Activated CD8-positive, alpha-beta memory T cell treated with anti-CD3 and anti-CD28 coated beads, Interleukin-2, amount 10 ng/mL, durations not matched to agents 7 days and 5 days (primary cell): ENCODE results near the gene ANKRD13A. TPM values are rescaled to one million over a fixed set of nuclear protein-coding genes. Genes with fewer than 3 reads are reported as not detected.
"Not testable (repeated sequence)": the region's sequence is repeated elsewhere in the genome, so short reads cannot be mapped to it uniquely, and the experiment has no call there.

Experiments used
- ATAC-seq: fragments of 150-1000 bp; cut with Tn5 transposase; one replicate; pipeline ENCODE4 v1.10.0; 2021; ENCODE audit warnings: moderate library complexity
- CTCF ChIA-PET: fragments of 350-600 bp; sonication (Branson Sonifier 250); formaldehyde crosslinking; loops from one replicate; lab custom pipeline; 2021; ENCODE audit warnings: antibody characterized with exemption; lab: Charles Lee
- DNase-seq: peaks from one replicate; pipeline ENCODE4 v3.0.0-alpha.2; 2020
- H3K27ac Mint-ChIP-seq: one replicate; pipeline ENCODE4 v1.8.0; 2021; ENCODE audit warnings: mild to moderate bottlenecking, mixed read lengths
- H3K27me3 Mint-ChIP-seq: one replicate; pipeline ENCODE4 v1.8.0; 2021; ENCODE audit warnings: mixed read lengths
- H3K36me3 Mint-ChIP-seq: one replicate; pipeline ENCODE4 v1.8.0; 2021; ENCODE audit warnings: mild to moderate bottlenecking, mixed read lengths
- H3K4me1 Mint-ChIP-seq: one replicate; pipeline ENCODE4 v1.8.0; 2021; ENCODE audit warnings: mixed read lengths
- H3K4me3 Mint-ChIP-seq: one replicate; pipeline ENCODE4 v1.8.0; 2021; ENCODE audit warnings: mild to moderate bottlenecking, moderate library complexity, mixed read lengths
- H3K9me3 Mint-ChIP-seq: one replicate; pipeline ENCODE4 v1.8.0; 2022; ENCODE audit warnings: low read depth, mixed read lengths
- total RNA-seq, 2 experiments: library from RNA; stranded (reverse); gene quantifications; one replicate each; pipeline ENCODE4 v1.2.3, GENCODE V29; 2021

ANKRD13A gene
- total RNA-seq, 2 experiments from 2014 or later: 68.6 to 78.2 TPM

DNA sequence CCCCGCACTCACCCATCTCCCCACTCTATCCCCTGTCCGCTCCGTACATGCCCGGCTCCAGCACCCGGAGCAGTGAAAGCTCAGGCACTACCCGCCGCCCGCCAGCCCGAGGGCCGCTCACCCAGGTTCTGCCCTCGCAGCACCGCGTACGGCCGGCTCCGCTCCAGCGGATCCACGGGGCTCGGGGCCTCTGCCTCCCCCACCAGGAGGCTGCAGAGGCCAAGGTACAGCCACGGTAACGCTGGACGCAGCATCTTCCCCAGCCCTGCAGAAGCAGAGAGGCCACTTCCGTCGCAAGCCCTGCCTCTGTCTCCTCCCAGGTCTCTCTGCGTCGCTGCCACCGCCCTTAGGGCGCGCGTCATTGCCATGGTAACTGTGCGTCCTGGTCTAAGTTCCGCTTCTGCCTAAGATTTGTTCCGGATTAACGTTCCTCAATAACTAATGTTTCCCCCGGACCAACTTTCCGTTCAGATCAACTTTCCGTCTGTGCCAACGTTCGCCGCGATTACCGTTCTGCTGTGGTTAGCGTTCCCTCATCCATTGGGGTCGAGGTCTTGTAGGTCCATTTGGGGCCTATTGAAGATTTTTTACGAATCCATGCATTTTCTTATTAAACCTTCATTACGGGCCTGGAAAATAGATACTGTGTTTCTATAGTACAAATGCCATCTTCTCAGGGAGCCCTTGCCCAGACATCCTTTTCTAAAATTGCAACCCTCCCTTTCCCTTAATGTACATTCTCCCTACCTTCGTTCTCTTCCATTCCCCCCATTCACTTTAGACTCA, 49.2 kb downstream of the ANKRD13A start, which contains the start of gene C12orf76:
C12orf76 (minus strand) TSS at position 281 of the 786 bp plus-strand sequence; CDS start at position 254, 27 bp downstream.
- Mint-ChIP-seq H3K4me3 (peak within 1 kb of the TSS; percentile 89), H3K9me3 (no peaks in the 10 kb centered on the region), H3K27ac (peak within 1 kb of the TSS; percentile 90), H3K36me3 (peaks cover 2% of the 10 kb centered on the region), H3K27me3 (no peaks in the 10 kb centered on the region), H3K4me1 (peaks cover 39% of the 10 kb centered on the region)
- ATAC-seq: peak; percentile 99
- CTCF ChIA-PET: interaction anchor here (1.2 to 1.9 kb wide), 2 partner anchors 33 to 383 kb away, joined by 3 to 6 read pairs; no protein-coding TSS in a partner anchor
- peak; percentile 96 for DNase-seq

DNA sequence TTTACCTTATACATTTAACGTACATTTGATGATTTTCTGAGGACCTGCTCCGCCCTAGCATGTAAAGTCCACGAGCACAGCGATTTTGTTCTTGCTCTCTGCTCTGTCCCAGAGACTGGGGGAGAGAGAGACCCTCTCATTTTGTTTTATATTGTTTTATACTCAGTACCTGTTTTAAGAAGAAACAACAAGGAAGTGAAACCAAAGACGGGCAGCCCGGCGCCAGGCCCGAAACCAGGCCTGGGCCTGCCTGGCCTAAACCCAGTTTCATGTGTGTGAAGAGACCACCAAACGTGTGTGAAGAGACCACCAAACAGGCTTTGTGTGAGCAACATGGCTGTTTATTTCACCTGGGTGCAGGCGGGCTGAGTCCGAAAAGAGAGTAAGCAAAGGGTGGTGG, 49.8 kb downstream of the ANKRD13A start:
- H3K27me3 Mint-ChIP-seq, H3K9me3 Mint-ChIP-seq, H3K36me3 Mint-ChIP-seq, ATAC-seq, DNase-seq, CTCF ChIA-PET: not testable (repeated sequence)
- peaks cover 37% of the 10 kb centered on the region for H3K4me1 Mint-ChIP-seq
- H3K27ac Mint-ChIP-seq: peak overlapping the region; percentile 90
- peak overlapping the region; percentile 89 for H3K4me3 Mint-ChIP-seq

DNA sequence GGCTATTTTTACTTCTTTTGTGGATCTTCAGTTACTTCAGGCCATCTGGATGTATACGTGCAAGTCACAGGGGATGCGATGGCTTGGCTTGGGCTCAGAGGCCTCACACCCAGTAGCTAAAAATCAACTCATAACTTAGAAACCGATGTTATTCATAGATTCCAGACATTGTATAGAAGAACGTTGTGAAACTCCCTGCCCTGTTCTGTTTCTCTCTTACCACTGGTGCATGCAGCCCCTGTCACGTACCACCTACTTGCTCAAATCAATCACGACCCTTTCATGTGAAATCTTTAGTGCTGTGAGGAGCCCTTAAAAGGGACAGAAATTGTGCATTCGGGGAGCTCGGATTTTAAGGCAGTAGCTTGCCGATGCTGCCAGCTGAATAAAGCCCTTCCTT, 50.4 kb downstream of the ANKRD13A start:
- Mint-ChIP-seq H3K4me1 (peaks cover 39% of the 10 kb centered on the region), H3K4me3 (peak overlapping the region; percentile 89)
- H3K9me3 Mint-ChIP-seq, H3K27me3 Mint-ChIP-seq, H3K27ac Mint-ChIP-seq, ATAC-seq, H3K36me3 Mint-ChIP-seq, DNase-seq: not testable (repeated sequence)
- CTCF ChIA-PET: interaction anchor here (1.0 kb wide), 1 partner anchor 33 kb away, joined by 3 read pairs; no protein-coding TSS in a partner anchor

DNA sequence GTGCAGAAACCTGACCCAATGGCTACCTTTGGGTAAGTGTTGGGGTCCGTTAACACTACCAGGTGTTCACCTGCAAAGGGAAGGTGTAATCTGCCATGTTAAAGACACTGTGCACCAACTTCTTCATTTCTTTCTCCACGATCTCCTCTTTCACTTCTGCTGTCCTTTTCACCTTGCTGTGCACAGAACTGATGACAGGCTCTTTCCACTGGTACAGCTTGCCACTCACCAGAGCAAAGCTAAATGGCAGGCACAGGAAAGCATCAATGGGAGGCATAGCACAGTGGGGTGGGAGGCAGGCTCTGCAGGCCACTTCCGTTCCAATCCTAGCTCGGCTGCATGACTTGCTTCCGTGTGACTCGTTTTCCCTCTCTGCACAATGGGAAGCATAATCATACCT, 51.7 kb downstream of the ANKRD13A start:
- Mint-ChIP-seq H3K27me3 (no peaks in the 10 kb centered on the region), H3K36me3 (peaks cover 1% of the 10 kb centered on the region), H3K4me3 (no peak overlapping the region), H3K9me3 (no peaks in the 10 kb centered on the region), H3K4me1 (peaks cover 44% of the 10 kb centered on the region), H3K27ac (no peak overlapping the region)
- CTCF ChIA-PET: no interaction called here
- DNase-seq (no peak), ATAC-seq (no peak)

DNA sequence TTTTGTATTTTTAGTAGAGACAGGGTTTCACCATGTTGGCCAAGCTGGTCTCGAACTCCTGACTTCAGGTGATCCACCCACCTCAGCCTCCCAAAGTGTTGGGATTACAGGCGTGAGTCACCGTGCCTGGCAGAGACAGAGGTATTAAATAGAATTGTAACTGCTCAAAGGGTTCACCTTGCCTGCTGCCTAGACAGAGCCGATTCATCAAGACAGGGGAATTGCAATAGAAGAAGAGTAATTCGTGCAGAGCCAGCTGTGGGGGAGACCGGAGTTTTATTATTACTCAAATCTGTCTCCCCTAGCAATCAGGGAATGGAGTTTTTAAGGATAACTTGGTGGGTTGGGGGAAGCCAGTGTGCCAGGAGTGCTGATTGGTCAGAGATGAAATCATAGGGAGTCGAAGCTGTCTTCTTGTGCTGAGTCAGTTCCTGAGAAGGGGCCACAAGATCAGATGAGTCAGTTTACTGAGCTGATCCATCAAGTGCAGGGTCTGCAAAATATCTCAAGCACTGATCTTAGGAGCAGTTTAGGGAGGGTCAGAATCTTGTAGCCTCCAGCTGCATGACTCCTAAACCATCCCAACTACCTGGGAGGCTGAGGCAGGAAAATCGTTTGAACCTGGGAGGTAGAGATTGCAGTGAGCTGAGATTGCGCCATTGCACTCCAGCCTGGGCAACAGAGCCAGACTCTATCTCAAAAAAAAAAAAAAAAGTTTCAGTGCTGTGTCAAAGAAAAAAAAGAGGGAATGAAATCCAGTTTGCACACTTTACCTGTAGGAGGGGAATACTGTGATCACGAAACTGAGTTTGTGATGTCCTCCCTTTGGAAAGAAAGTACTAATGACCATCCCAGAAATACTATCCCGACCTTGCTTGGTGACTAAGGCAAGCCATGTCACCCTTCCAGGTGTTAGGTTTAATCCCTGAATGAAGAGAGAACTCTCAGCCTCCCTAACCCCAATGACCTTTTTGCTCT, 56.4 kb downstream of the ANKRD13A start:
- not testable (repeated sequence) for H3K36me3 Mint-ChIP-seq, ATAC-seq, H3K4me3 Mint-ChIP-seq, H3K27me3 Mint-ChIP-seq, H3K9me3 Mint-ChIP-seq
- Mint-ChIP-seq H3K27ac (peak overlapping the region; percentile 61), H3K4me1 (peaks cover 35% of the 10 kb centered on the region)
- CTCF ChIA-PET: interaction anchor here (0.7 kb wide), 1 partner anchor 22 kb away, joined by 3 read pairs; no protein-coding TSS in a partner anchor
- peak; percentile 45 for DNase-seq

DNA sequence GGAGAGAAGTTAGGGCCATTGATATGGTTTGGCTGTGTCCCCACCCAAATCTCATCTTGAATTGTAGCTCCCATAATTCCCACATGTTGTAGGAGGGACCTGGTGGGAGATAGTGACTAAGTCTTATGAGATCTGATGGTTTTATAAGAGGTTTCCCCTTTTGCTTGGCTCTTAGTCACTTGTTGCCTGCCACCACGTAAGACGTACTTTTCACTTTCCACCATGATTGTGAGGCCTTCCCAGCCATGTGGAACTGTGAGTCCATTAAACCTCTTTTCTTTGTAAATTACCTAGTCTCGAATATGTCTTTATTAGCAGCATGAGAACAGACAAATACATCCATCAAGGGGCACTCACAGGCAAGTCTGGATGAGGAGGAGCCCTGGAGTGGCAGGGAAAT, 57.4 kb downstream of the ANKRD13A start:
- H3K36me3 Mint-ChIP-seq, ATAC-seq, H3K27me3 Mint-ChIP-seq, H3K9me3 Mint-ChIP-seq, H3K27ac Mint-ChIP-seq, DNase-seq, H3K4me3 Mint-ChIP-seq: not testable (repeated sequence)
- peaks cover 35% of the 10 kb centered on the region for H3K4me1 Mint-ChIP-seq
- CTCF ChIA-PET: interaction anchor here (0.7 kb wide), 1 partner anchor 21 kb away, joined by 3 read pairs; no protein-coding TSS in a partner anchor

DNA sequence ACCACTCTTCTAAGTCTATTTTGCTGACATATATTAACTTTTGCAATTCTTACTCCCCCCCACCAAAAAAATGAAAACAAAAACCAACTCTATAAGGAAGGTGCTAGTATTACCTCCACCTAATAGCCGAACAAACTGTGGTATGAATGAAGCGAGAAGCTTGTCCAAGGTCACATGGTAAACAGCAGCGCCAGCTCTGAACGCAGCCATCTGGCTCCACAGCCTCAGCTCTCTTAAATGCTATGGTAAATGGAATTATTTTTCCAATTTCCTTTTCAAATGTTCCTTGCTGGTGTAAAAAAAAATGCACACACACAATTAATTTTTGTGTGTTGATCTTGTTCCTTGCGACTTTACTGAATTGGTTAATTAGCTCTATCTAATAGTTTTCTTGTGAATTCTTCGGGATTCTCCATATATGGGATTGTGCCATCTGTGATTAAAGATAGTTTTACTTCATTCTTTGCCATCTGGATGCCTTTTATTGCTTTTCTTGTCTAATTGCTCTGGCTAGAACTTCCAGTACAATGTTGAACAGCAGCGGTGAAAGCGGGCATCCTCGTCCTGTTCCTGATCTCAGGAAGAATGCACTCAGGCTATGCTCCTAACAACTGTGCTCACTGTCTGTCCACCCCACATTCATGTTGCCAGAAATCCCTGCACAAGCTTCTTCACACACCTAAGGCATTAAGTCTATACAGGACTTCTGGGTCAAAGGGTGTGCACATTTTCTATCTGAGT, 59.8 kb downstream of the ANKRD13A start:
- Mint-ChIP-seq H3K4me3 (no peak overlapping the region), H3K4me1 (peaks cover 35% of the 10 kb centered on the region), H3K27ac (no peak overlapping the region), H3K36me3 (peaks cover 3% of the 10 kb centered on the region), H3K27me3 (no peaks in the 10 kb centered on the region), H3K9me3 (no peaks in the 10 kb centered on the region)
- ATAC-seq (no peak), DNase-seq (no peak)
- CTCF ChIA-PET: no interaction called here

DNA sequence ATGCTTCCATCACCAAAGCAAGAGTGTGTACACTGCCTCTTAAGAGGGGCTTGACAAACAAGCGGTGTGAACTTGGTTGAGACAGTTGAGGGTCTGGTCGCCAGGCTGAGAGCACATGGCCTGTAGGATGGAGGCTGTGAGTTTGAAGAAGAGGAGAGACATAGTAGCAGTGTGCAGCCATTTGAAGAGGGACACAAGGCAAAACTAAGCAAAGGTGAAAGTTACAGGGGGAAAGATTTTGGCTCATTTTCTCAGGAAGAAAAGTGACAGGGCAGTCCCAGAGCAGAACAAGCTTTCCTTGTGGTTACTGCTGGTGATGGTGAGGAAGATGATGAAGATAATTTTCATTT, 60.4 kb downstream of the ANKRD13A start:
- no peak for ATAC-seq
- no peak for DNase-seq
- no peaks in the 10 kb centered on the region for H3K27me3 Mint-ChIP-seq
- H3K27ac Mint-ChIP-seq: no peak overlapping the region
- CTCF ChIA-PET: no interaction called here
- H3K4me1 Mint-ChIP-seq: peaks cover 33% of the 10 kb centered on the region
- no peak overlapping the region for H3K4me3 Mint-ChIP-seq
- H3K9me3 Mint-ChIP-seq: no peaks in the 10 kb centered on the region
- peaks cover 2% of the 10 kb centered on the region for H3K36me3 Mint-ChIP-seq

DNA sequence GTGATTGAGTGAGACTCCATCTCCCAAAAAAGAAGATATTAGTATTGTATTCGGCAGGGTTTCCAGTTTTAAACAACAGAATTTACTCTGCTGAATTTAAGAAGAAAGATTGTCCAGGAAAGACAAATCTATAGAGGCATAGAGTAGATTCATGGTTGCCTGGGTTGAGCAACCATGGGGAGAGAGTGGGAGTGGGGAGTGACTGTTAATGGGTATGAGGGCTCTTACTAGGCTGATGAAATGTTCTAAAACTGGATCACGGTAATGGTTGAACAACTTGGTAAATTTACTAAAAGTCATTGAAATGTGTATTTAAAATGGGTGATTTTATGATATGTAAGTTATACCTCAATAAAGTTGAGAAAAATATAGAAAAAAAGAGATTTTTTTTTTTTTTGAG, 63.0 kb downstream of the ANKRD13A start:
- H3K9me3 Mint-ChIP-seq: no peaks in the 10 kb centered on the region
- no peaks in the 10 kb centered on the region for H3K27me3 Mint-ChIP-seq
- H3K36me3 Mint-ChIP-seq: peaks cover 4% of the 10 kb centered on the region
- H3K4me1 Mint-ChIP-seq: peaks cover 21% of the 10 kb centered on the region
- no peak overlapping the region for H3K4me3 Mint-ChIP-seq
- no peak overlapping the region for H3K27ac Mint-ChIP-seq
- no peak for DNase-seq
- no peak for ATAC-seq
- CTCF ChIA-PET: no interaction called here

- CTCF ChIA-PET: no interaction called here
- Mint-ChIP-seq H3K27ac (no peak overlapping the region), H3K4me1 (peaks cover 14% of the 10 kb centered on the region), H3K27me3 (no peaks in the 10 kb centered on the region), H3K4me3 (no peak overlapping the region), H3K9me3 (no peaks in the 10 kb centered on the region), H3K36me3 (peaks cover 6% of the 10 kb centered on the region)
- DNase-seq (no peak), ATAC-seq (peak; percentile 27)
Observed at GRCh38 chr12:110065540-110065939, 66.3 kb downstream of the ANKRD13A start.

- Mint-ChIP-seq H3K4me3 (no peak overlapping the region), H3K4me1 (peaks cover 26% of the 10 kb centered on the region), H3K27me3 (no peaks in the 10 kb centered on the region), H3K36me3 (peaks cover 11% of the 10 kb centered on the region), H3K27ac (no peak overlapping the region), H3K9me3 (no peaks in the 10 kb centered on the region)
- CTCF ChIA-PET: no interaction called here
- ATAC-seq (no peak), DNase-seq (no peak)
Observed at GRCh38 chr12:110067531-110067930, 68.3 kb downstream of the ANKRD13A start.

DNA sequence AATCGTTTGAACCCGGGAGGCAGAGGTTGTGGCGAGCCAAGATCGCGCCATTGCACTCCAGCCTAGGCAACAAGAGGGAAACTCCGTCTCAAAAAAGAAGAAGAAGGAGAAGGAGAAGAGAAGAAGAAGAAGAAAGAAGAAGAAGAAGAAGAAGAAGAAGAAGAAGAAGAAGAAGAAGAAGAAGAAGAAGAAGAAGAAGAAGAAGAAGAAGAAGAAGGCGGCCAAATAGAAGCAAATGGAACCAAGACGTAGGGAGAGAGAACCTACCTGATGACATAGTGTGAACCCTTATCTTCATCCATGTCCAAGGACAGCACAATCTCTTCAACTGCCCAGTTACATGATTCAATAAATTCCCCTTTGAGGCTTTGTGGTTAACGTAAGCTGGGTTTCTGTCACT, 68.9 kb downstream of the ANKRD13A start:
- H3K4me3 Mint-ChIP-seq, CTCF ChIA-PET, H3K27me3 Mint-ChIP-seq, H3K9me3 Mint-ChIP-seq, DNase-seq, ATAC-seq, H3K27ac Mint-ChIP-seq: not testable (repeated sequence)
- Mint-ChIP-seq H3K36me3 (peaks cover 12% of the 10 kb centered on the region), H3K4me1 (peaks cover 29% of the 10 kb centered on the region)

- no peaks in the 10 kb centered on the region for H3K9me3 Mint-ChIP-seq
- H3K27ac Mint-ChIP-seq: no peak overlapping the region
- H3K27me3 Mint-ChIP-seq: no peaks in the 10 kb centered on the region
- peaks cover 34% of the 10 kb centered on the region for H3K4me1 Mint-ChIP-seq
- no peak for ATAC-seq
- peaks cover 12% of the 10 kb centered on the region for H3K36me3 Mint-ChIP-seq
- DNase-seq: no peak
- CTCF ChIA-PET: interaction anchor here (1.7 kb wide), 1 partner anchor 21 kb away, joined by 4 read pairs; no protein-coding TSS in a partner anchor
- no peak overlapping the region for H3K4me3 Mint-ChIP-seq
Observed at GRCh38 chr12:110068654-110069053, 69.4 kb downstream of the ANKRD13A start.
